T-cell (primary cell): Measurements from ENCODE around the gene TMPRSS6. TPM values are rescaled to one million over a fixed set of nuclear protein-coding genes. Genes with fewer than 3 reads are reported as not detected.

Experiments used
- ATAC-seq, 4 experiments: fragments of 200-7000 bp in 3 of 4; fragments of 150-1000 bp in 1 of 4; cut with Tn5 transposase; replicated peaks in 1 of 4; 1 replicate in 3 of 4; 2 replicates in 1 of 4; pipeline ENCODE4 v1.10.0; 2021; ENCODE audit warnings: moderate library complexity in 3 of 4, mild to moderate bottlenecking in 2 of 4, moderate number of reproducible peaks in 1 of 4
- CTCF ChIA-PET, 2 donors: fragments of 300-600 bp; sonication (Branson Sonifier 250); formaldehyde crosslinking; loops; one replicate each; lab custom pipeline; 2022; ENCODE audit warnings: antibody characterized with exemption in 2 of 2; lab: Charles Lee
- POLR2A ChIA-PET, 2 donors: fragments of 300-600 bp; sonication (Branson Sonifier 250); formaldehyde crosslinking; loops; one replicate each; lab custom pipeline; 2022; ENCODE audit warnings: antibody characterized with exemption in 2 of 2; lab: Charles Lee
- DNase-seq, 35 experiments: peaks; one replicate each; pipeline versions ENCODE4 v3.0.0 to v3.0.0-alpha.2; 2013 to 2023
- H3K27ac ChIP-seq: one replicate; pipeline ENCODE4 v1.5.1; 2013; ENCODE audit warnings: low read length
- H3K27me3 ChIP-seq, 2 experiments: replicated peaks in 1 of 2; 1 replicate in 1 of 2; 2 replicates in 1 of 2; pipeline versions ENCODE4 v1.6.1 to v1.7.0; 2013; ENCODE audit warnings: low read length in 1 of 2, mixed read lengths in 1 of 2; ENCODE audit not compliant: control insufficient read depth in 2 of 2, insufficient read depth in 2 of 2; ENCODE audit errors: extremely low read depth in 1 of 2
- H3K36me3 ChIP-seq, 2 donors: 1 replicate in 1 of 2; 2 replicates in 1 of 2; pipeline versions ENCODE4 v1.6.1 to v1.7.0; 2013; ENCODE audit warnings: low read length in 1 of 2; ENCODE audit not compliant: control insufficient read depth in 2 of 2, insufficient read depth in 1 of 2; ENCODE audit errors: extremely low read depth in 1 of 2
- H3K4me1 ChIP-seq, 2 experiments: 1 replicate in 1 of 2; 2 replicates in 1 of 2; pipeline versions ENCODE4 v1.6.1 to v1.7.0; 2013; ENCODE audit warnings: low read length in 2 of 2, mixed read lengths in 1 of 2; ENCODE audit not compliant: insufficient read depth in 2 of 2, control insufficient read depth in 1 of 2; ENCODE audit errors: extremely low read depth in 1 of 2
- H3K4me3 ChIP-seq, 2 donors: 1 replicate in 1 of 2; 2 replicates in 1 of 2; pipeline versions ENCODE4 v1.5.1 to v1.7.0; 2013; ENCODE audit warnings: mild to moderate bottlenecking in 2 of 2, low read length in 1 of 2, moderate library complexity in 1 of 2; ENCODE audit not compliant: control insufficient read depth in 1 of 2; ENCODE audit errors: extremely low read depth in 1 of 2
- H3K9me3 ChIP-seq: 2 replicates; pipeline ENCODE4 v1.7.0; 2013
- H3K27ac Mint-ChIP-seq, 2 donors: one replicate each; pipeline ENCODE4 v1.8.0; 2020 to 2021; ENCODE audit warnings: mild to moderate bottlenecking in 2 of 2, mixed read lengths in 2 of 2
- H3K27me3 Mint-ChIP-seq, 2 donors: one replicate each; pipeline ENCODE4 v1.8.0; 2021 to 2022; ENCODE audit warnings: mixed read lengths in 2 of 2
- H3K36me3 Mint-ChIP-seq: one replicate; pipeline ENCODE4 v1.8.0; 2021; ENCODE audit warnings: mixed read lengths
- H3K4me1 Mint-ChIP-seq, 3 donors: one replicate each; pipeline ENCODE4 v1.8.0; 2020 to 2022; ENCODE audit warnings: mixed read lengths in 3 of 3, mild to moderate bottlenecking in 1 of 3
- H3K4me3 Mint-ChIP-seq, 3 donors: one replicate each; pipeline ENCODE4 v1.8.0; 2020 to 2022; ENCODE audit warnings: mild to moderate bottlenecking in 3 of 3, mixed read lengths in 3 of 3, moderate library complexity in 3 of 3
- H3K9me3 Mint-ChIP-seq, 3 donors: one replicate each; pipeline ENCODE4 v1.8.0; 2020 to 2022; ENCODE audit warnings: mixed read lengths in 3 of 3
- WGBS: methylation state at CpG from one replicate; pipeline ENCODE4 v1.1.5; 2013; ENCODE audit warnings: missing lambda C conversion rate; ENCODE audit not compliant: insufficient coverage; 5-methylcytosine and 5-hydroxymethylcytosine counted together
- total RNA-seq, 35 experiments: library from RNA in 6 of 35; stranded (reverse) in 6 of 35; fragments of 120-200 nt in 1 of 35; gene quantifications; one replicate each; pipeline versions ENCODE4 v1.2.1 to v1.2.4 and lab custom pipeline; 2013 to 2026

Gene TMPRSS6
- total RNA-seq, 5 donors from 2014 or later (not counting 1 experiment from before 2014, with no cell fraction given), result 0.40 to 1.3 (median 1.1) TPM

DNA sequence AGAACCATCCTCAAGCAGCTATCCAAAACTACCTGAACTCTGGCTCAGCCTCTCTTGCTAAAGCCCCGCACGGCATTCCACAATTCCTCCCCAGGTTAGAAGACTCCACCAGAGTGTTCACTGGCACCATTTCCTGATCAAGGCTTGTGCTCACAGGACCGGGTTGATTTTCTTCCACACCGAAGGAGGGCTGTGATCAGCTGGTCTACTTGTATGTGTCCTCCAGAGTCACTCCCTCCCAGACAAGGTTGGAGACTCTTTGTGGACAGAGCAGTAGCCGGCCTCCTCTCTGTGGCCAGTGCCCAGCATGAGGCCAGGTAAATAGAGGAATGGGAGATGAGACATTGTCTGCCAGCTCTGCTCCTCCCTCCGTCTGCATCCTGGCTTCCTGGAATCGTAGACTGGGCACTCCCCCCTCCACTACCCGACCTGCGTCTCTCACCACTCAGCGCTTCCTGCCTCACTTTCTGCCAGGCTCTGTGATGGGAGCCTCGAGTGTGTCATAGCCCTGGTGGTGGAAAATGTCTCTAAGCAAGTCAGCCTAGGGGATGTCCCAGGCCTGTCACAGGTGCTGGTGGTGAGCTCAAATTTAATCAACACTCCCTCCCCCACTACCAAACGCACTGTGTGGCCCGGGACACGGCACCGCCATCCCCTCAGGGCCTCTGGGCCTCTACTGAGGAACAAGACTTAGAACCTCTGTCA is 12.5 kb upstream of the TMPRSS6 start:
- Mint-ChIP-seq H3K9me3 (no peaks in the 10 kb centered on the region), H3K4me3 (peak overlapping the region; percentile 63 to 78 (median 78)), H3K4me1 (peaks cover 59 to 68% (median 62%) of the 10 kb centered on the region in 3 donors), H3K27me3 (no peaks in the 10 kb centered on the region), H3K36me3 (peaks cover 6% of the 10 kb centered on the region), H3K27ac (peak overlapping the region; percentile 97 to 99)
- POLR2A ChIA-PET, result interaction anchor here (0.5 to 2.2 kb wide), 13 partner anchors 10 to 591 kb away, joined by 3 to 21 read pairs (median 6); partner anchors contain the start of genes IL2RB (in 2 of the 2), IFT27 (in 1 of the 2), KCTD17 (in 1 of the 2) and TMPRSS6 (in 1 of the 2)
- Histone ChIP-seq H3K27me3 (no peaks in the 10 kb centered on the region), H3K4me3 (peak overlapping the region in 1 of 2 donors; percentile 31), H3K9me3 (no peaks in the 10 kb centered on the region), H3K27ac (peak overlapping the region; percentile 93), H3K36me3 (peaks cover 3 to 10% of the 10 kb centered on the region in 2 donors), H3K4me1 (peaks cover 17 to 48% of the 10 kb centered on the region in 2 experiments)
- ATAC-seq, result peak; percentile 97 to 99 (median 98)
- peak; percentile 65 to 98 (median 93) for DNase-seq
- CTCF ChIA-PET, result interaction anchor here (0.5 to 6.1 kb wide), 20 partner anchors 9 to 931 kb away, joined by 3 to 62 read pairs (median 4); partner anchors contain the start of genes IFT27 (in 1 of the 2), IL2RB (in 1 of the 2) and KCTD17 (in 1 of the 2)
- WGBS, result 6% methylated on average over 3 of the region's 15 CpGs

GRCh38 chr22:37120569-37121340 is 11.2 kb upstream of the TMPRSS6 start:
- H3K4me3 ChIP-seq, result no peak overlapping the region
- Mint-ChIP-seq H3K9me3 (no peaks in the 10 kb centered on the region), H3K36me3 (no peaks in the 10 kb centered on the region), H3K4me3 (peak overlapping the region in 1 of 3 donors; percentile 78), H3K4me1 (peaks cover 57 to 71% (median 68%) of the 10 kb centered on the region in 3 donors), H3K27me3 (no peaks in the 10 kb centered on the region), H3K27ac (peak overlapping the region; percentile 97 to 99)
- ChIA-PET CTCF (interaction anchor here in 1 of 2 donors (0.6 to 6.1 kb wide), 6 partner anchors 28 to 172 kb away, joined by 3 to 62 read pairs (median 4); partner anchors contain the start of gene IL2RB), POLR2A (interaction anchor here in 1 of 2 donors (1.0 kb wide), 1 partner anchor 41 kb away, joined by 8 read pairs; no protein-coding TSS in a partner anchor)
- no CpG with 5 or more reads among the region's 11 CpGs for WGBS
- peaks cover 0 to 3% of the 10 kb centered on the region in 2 donors for H3K36me3 ChIP-seq
- no peak for ATAC-seq
- H3K4me1 ChIP-seq, result peaks cover 17 to 48% of the 10 kb centered on the region in 2 experiments
- peak overlapping the region; percentile 93 for H3K27ac ChIP-seq
- no peaks in the 10 kb centered on the region for H3K9me3 ChIP-seq
- DNase-seq, result no peak
- H3K27me3 ChIP-seq, result no peaks in the 10 kb centered on the region

GRCh38 chr22:37119872-37120271 is 10.4 kb upstream of the TMPRSS6 start:
- H3K4me3 ChIP-seq, result no peak overlapping the region
- ATAC-seq (no peak), DNase-seq (no peak)
- Mint-ChIP-seq H3K4me3 (no peak overlapping the region), H3K27ac (peak overlapping the region; percentile 75 to 97), H3K9me3 (no peaks in the 10 kb centered on the region), H3K27me3 (no peaks in the 10 kb centered on the region), H3K4me1 (peaks cover 53 to 70% (median 64%) of the 10 kb centered on the region in 3 donors), H3K36me3 (no peaks in the 10 kb centered on the region)
- peak overlapping the region; percentile 5 for H3K27ac ChIP-seq
- no peaks in the 10 kb centered on the region for H3K27me3 ChIP-seq
- 74% methylated on average over 6 of the region's 13 CpGs for WGBS
- no peaks in the 10 kb centered on the region for H3K9me3 ChIP-seq
- CTCF ChIA-PET, result interaction anchor here in 1 of 2 donors (0.5 to 6.1 kb wide), 5 partner anchors 29 to 473 kb away, joined by 3 to 62 read pairs (median 6); partner anchors contain the start of gene IL2RB
- H3K36me3 ChIP-seq, result no peaks in the 10 kb centered on the region
- POLR2A ChIA-PET, result interaction anchor here (0.7 to 1.0 kb wide), 3 partner anchors 9 to 40 kb away, joined by 3 to 8 read pairs (median 4); no protein-coding TSS in a partner anchor
- H3K4me1 ChIP-seq, result peaks cover 17 to 50% of the 10 kb centered on the region in 2 experiments

- Histone ChIP-seq H3K36me3 (no peaks in the 10 kb centered on the region), H3K27me3 (no peaks in the 10 kb centered on the region), H3K27ac (no peak overlapping the region), H3K4me3 (no peak overlapping the region), H3K4me1 (peaks cover 17 to 43% of the 10 kb centered on the region in 2 experiments), H3K9me3 (no peaks in the 10 kb centered on the region)
- WGBS, result no CpG with 5 or more reads among the region's 5 CpGs
- ChIA-PET CTCF (interaction anchor here in 1 of 2 donors (0.7 kb wide), 1 partner anchor 342 kb away, joined by 5 read pairs; the partner anchor contains the start of gene IFT27), POLR2A (no interaction called here)
- Mint-ChIP-seq H3K9me3 (no peaks in the 10 kb centered on the region), H3K27me3 (no peaks in the 10 kb centered on the region), H3K36me3 (no peaks in the 10 kb centered on the region), H3K27ac (peak overlapping the region; percentile 11 to 72), H3K4me3 (peak overlapping the region in 1 of 3 donors; percentile 11), H3K4me1 (peaks cover 35 to 56% (median 50%) of the 10 kb centered on the region in 3 donors)
- no peak for DNase-seq
- no peak for ATAC-seq
These were observed 8.6 kb upstream of the TMPRSS6 start for GRCh38 chr22:37118083-37118482.

DNA sequence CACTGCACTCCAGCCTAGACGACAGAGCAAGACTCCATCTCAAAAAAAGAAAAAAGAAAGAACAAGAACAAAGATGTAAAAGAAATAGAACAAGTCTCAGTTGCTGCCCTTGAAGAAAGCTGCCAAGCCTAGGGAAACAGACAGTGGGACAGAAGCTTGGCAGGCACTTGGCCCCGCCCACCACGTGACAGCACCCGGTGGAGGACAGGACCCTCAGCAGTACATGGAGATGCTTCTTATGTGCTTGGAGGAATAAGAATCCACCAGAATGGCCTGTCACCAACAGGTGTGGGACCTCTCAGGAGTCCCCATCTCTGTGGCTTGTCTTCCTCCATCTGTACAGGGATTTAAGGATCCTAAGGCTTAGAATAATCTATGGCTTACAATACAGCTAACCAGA is 7.6 kb upstream of the TMPRSS6 start:
- no peaks in the 10 kb centered on the region for H3K36me3 Mint-ChIP-seq
- no peaks in the 10 kb centered on the region for H3K27me3 Mint-ChIP-seq
- Histone ChIP-seq H3K4me1 (peaks cover 11 to 33% of the 10 kb centered on the region in 2 experiments), H3K36me3 (no peaks in the 10 kb centered on the region), H3K27ac (no peak overlapping the region), H3K27me3 (no peaks in the 10 kb centered on the region), H3K9me3 (no peaks in the 10 kb centered on the region), H3K4me3 (no peak overlapping the region)
- no peak for ATAC-seq
- ChIA-PET POLR2A (no interaction called here), CTCF (no interaction called here)
- 77% methylated on average over 3 of the region's 4 CpGs for WGBS
- no peak for DNase-seq
- peaks cover 25 to 47% (median 40%) of the 10 kb centered on the region in 3 donors for H3K4me1 Mint-ChIP-seq
- no peak overlapping the region for H3K4me3 Mint-ChIP-seq
- no peaks in the 10 kb centered on the region for H3K9me3 Mint-ChIP-seq
- no peak overlapping the region for H3K27ac Mint-ChIP-seq

DNA sequence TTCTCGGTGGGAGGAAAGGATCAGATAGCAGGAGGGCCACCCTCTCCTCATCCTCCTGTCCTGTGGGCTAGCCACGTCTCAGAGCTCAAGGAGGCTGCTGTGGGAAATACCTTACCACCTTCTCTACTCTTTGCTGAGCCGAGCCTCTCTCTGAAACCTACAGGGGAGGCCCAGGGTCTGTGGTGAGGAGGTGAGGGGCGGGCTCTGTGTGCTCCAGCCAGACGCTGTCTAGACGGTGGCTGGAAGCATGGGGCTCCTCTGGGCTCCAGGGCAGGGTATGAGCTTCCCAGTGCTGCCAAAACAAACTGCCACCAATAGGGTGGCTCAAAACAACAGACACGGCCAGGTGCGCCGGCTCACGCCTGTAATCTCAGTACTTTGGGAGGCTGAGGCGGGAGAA is 5.5 kb upstream of the TMPRSS6 start:
- H3K27me3 Mint-ChIP-seq, result no peaks in the 10 kb centered on the region
- Histone ChIP-seq H3K27ac (no peak overlapping the region), H3K4me1 (peaks cover 0 to 14% of the 10 kb centered on the region in 2 experiments), H3K36me3 (no peaks in the 10 kb centered on the region), H3K4me3 (no peak overlapping the region), H3K9me3 (no peaks in the 10 kb centered on the region), H3K27me3 (no peaks in the 10 kb centered on the region)
- H3K27ac Mint-ChIP-seq, result no peak overlapping the region
- ATAC-seq, result peak in 1 of 4 experiments; percentile 58
- DNase-seq, result no peak
- H3K4me1 Mint-ChIP-seq, result peaks cover 10 to 33% (median 22%) of the 10 kb centered on the region in 3 donors
- H3K36me3 Mint-ChIP-seq, result peaks cover 4% of the 10 kb centered on the region
- no peaks in the 10 kb centered on the region for H3K9me3 Mint-ChIP-seq
- WGBS, result 80% methylated on average over 8 of the region's 11 CpGs
- H3K4me3 Mint-ChIP-seq, result no peak overlapping the region
- ChIA-PET CTCF (no interaction called here), POLR2A (no interaction called here)
